GM19239 (cell line): Measurements from ENCODE around the gene UPF1.
A peak's percentile ranks its signal among the peaks of the same experiment; 100 is the strongest.

Experiments
- DNase-seq: peaks from one replicate; pipeline ENCODE4 v3.0.0; 2011; ENCODE audit warnings: low spot score; ENCODE audit not compliant: insufficient read length
- FAIRE-seq: peaks from 2 replicates; lab custom pipeline; 2011; peaks lifted over from hg19 to GRCh38; lab: Jason Lieb, UNC

UPF1 gene

DNA sequence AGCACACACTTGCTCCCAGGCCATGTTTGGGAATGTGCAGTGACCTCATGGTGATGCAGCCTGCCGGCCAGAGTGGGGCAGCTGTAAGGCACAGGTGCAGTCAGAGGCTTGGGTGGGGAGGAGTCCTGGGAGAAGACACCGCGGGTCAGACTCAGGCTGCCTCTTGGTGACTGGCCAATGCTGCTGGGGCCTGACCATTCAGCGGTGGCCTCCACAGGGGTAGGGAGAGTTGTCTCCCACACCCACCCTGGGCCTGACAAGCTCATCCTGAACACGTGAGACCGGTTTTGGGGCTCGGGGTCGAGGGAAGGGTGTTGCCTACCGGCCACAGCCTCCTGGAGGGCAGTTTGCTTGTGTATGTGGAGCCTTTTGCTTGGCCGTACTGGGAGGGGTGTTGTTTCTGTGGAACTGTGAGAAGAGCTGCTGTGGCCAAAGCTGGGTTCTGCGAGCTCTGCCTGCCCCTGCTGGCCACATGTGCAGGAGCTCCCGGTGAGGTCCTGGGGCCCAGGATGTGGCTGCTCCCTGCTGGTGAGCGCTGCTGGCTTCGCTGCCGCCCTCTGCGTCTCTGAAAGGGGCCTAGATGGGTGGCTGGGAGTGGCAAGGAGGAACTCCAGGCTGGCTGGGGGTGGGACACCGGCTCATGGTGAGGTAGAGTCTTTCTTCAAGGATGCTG is 22.1 kb downstream of the UPF1 start:
- DNase-seq (no peak), FAIRE-seq (no peak)

DNA sequence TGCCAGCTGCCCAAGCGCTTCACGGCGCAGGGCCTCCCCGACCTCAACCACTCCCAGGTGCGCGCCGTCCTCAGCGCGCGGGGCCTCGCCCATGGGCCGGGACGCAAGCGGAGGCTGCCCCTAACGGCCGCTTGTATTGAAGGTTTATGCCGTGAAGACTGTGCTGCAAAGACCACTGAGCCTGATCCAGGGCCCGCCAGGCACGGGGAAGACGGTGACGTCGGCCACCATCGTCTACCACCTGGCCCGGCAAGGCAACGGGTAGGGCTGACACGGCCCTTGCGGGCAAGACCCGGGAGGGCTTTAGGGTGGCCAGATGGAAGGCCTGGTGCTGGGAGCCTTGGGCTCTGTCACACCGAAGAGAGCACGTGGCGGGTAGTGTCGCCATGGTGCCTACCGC is 23.2 kb downstream of the UPF1 start:
- FAIRE-seq (no peak), DNase-seq (no peak)

DNA sequence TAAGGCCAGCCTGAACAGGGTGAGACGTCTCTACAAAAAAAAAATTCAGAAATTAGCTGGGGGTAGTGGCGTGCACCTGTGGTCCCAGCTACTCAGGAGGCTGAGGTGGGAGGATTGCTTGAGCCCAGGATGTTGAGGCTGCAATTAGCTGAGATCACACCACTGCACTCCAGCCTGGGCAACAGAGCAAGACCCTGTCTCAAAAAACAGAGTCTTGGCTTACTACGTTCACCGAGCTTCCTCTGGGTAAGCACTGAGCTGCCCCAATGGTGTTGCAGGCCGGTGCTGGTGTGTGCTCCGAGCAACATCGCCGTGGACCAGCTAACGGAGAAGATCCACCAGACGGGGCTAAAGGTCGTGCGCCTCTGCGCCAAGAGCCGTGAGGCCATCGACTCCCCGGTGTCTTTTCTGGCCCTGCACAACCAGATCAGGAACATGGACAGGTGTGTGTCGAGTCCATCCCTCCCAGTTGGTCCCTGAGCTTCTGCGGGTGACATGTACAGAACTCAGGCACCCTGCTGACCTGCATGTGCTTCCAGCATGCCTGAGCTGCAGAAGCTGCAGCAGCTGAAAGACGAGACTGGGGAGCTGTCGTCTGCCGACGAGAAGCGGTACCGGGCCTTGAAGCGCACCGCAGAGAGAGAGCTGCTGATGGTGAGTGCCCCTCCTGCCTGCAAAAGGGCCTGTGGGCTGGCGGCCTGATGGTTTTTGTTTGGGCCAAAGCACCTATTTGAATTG is 24.1 kb downstream of the UPF1 start:
- DNase-seq (no peak), FAIRE-seq (no peak)

GRCh38 chr19:18856385-18857126 is 24.8 kb downstream of the UPF1 start:
- FAIRE-seq (no peak), DNase-seq (no peak)

GRCh38 chr19:18857223-18857622 is 25.5 kb downstream of the UPF1 start:
- no peak for DNase-seq
- FAIRE-seq = no peak

DNA sequence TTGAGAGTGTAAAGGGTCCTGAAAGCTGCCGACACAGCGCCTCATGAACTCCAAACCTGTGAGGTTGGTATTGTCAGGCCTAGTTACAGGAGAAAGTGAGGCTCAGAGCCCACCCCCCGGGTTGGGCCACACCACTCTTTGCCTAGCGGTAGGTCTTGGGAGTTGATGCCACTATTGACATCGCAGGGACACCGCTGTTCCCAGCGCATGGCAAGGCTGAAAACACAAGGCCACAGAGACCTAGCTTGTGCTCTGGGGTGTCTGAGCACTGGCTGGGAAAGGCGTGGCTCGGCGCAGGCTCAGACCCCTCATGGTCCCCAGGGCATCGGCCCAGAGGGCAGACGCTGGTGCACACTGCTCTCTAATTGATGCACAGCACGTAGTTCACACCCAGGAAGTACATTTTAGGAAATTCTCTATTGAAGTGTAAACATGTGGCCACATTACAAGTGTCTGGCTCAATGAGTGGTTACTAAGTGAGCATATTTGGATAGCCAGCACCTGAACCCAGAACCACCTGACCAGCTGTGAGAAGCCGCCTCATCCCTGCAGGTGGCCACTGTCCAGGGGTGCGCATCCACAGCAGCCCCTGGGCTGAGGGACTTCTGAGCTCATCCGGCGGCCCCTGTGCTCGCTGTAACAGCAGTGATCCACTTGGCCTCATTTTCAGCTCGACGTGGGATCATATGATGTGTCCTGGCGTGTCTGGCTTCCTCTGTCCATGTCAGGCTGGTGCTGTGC is 27.3 kb downstream of the UPF1 start:
- FAIRE-seq (no peak), DNase-seq (no peak)

- FAIRE-seq (no peak), DNase-seq (no peak)
Measured at GRCh38 chr19:18859676-18860301, 28.0 kb downstream of the UPF1 start.

- DNase-seq = no peak
- no peak for FAIRE-seq
Measured at GRCh38 chr19:18860302-18860700, 28.5 kb downstream of the UPF1 start.

DNA sequence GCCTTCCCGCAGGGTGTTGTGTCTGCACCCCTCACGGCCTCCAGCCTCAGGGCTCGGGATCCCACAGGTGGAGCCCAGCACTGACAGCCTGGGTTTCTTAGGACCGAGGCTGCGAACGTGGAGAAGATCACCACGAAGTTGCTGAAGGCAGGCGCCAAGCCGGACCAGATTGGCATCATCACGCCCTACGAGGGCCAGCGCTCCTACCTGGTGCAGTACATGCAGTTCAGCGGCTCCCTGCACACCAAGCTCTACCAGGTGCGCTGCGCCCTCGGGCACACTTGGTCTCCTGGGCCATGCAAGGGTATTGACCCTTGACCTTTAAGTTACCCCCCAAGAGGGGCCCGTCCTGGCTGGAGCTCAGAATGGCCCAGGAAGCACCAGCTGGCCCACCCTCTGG is 29.0 kb downstream of the UPF1 start:
- FAIRE-seq (no peak), DNase-seq (no peak)

GRCh38 chr19:18861235-18861634 is 29.5 kb downstream of the UPF1 start:
- DNase-seq (no peak), FAIRE-seq (peak; percentile 86)

- DNase-seq = no peak
- FAIRE-seq = no peak
Measured at GRCh38 chr19:18861917-18862316, 30.2 kb downstream of the UPF1 start.

DNA sequence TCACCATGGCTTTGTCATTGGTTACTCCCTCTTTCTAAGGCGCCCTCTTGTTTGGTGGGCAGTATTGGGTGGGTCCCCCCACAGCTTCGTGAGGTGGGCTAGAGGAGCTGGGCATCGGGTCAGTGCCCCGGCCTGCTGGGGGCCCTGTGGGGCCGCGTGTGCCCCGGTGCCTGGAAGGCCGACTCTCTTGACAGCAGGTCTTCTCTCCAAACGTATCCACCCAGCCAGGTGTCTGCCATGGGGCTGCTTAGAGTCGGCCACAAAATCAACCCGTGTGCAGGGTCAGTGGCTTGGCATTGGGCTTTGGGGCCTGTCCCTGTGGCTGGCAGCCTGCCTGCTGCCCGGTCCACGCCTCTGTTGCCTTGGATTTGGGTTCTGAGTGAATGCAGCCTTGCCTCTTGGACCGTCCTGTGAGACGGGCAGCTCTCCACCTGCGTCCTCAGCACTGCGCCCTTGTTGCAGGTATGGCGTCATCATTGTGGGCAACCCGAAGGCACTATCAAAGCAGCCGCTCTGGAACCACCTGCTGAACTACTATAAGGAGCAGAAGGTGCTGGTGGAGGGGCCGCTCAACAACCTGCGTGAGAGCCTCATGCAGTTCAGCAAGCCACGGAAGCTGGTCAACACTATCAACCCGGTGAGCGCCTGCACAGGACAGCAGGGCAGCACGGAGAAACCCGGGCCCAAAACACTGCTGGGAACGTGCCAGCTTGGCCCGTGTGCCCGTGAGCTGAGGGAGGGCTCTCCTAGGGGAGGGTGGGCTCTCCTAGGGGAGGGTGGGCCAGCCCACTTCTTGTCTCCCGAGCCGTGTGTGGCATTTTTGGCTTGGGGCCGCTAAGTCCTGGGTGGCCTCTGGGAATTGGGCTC is 31.4 kb downstream of the UPF1 start:
- FAIRE-seq = no peak

DNA sequence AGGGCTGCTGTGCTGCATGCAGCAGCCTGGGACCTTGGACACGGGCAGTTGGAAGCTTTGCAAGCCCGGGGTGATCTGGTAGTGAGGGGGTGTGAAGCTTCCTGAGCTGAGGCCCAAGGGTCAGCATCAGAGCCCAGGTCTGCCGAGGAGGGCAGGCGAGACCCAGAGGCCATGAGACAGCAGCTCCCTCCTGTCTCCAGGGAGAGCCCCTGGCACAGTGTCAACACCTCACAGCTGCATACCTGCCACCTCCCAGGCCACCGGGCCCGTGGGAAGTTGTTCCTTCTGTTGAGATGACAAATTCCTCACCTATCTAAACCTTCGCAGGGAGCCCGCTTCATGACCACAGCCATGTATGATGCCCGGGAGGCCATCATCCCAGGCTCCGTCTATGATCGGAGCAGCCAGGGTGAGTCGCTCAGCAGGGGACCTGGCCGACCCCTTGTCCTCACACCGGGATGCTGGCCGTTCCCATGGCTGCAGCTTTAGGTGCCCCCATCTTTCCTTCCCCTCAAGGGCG is 32.1 kb downstream of the UPF1 start:
- DNase-seq = no peak
- FAIRE-seq = no peak

More for the DNA sequence above, 31.4 kb downstream of the UPF1 start:
- DNase-seq = no peak

GRCh38 chr19:18865106-18865972 is 33.6 kb downstream of the UPF1 start:
- no peak for FAIRE-seq
- DNase-seq = no peak

DNA sequence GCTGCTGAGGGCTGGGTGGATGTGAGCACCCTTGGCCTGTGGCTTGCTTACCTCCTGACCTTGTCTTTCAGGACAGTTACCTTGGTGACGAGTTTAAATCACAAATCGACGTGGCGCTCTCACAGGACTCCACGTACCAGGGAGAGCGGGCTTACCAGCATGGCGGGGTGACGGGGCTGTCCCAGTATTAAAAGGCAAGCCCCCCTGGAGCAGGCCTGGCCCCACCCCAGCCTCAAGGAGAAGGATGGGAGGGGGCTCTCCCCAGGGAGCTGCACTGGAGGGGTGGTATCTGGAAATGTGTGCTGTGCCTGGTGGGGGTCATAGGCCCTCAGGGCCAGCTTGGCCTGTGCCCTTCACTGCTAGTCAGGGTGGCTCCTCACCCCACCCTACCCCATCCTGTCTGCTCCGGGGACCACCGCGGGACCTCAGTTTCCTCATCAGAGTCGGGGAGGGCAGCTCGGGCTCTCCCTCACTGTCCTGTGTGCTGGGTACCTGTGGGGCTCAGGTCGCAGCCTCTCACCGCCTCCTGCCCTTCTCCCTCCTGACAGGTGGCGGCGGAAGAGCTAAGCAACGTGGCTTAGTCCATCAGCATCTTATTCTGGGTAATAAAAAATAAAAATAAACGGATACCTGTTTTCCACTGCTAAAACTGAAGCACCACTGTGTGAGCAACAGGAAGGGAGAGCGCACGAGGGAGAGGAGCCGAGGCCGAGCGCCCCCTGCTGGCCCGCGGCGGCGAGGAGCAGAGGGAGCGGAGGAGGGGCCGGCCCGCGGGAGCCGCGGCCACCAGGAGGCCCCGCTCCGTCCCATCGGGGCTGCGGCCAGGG is 34.4 kb downstream of the UPF1 start:
- peak; percentile 98 for DNase-seq
- peak; percentile 75 for FAIRE-seq

GRCh38 chr19:18866800-18867123 is 35.0 kb downstream of the UPF1 start:
- DNase-seq = no peak
- FAIRE-seq = no peak

DNA sequence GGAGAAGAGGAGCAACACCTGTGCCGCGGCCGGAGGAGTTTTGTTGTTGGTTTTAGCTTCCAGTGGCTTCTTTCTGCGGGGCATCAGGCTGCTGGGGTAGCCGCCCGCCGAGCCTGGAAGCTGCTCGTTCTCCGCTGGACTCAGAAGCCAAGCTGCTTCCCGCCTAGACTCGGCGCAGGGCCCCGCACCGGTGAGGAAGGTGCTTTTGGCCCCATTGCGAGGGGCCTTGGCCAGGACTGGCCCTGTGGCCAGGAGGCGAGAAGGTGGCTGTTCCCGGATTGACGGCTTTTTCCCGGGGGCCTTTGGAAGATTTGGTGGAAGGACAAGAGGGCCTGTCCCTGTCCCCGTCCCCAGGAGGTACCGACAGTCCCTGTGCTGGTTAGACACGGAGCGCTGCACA is 35.4 kb downstream of the UPF1 start:
- FAIRE-seq = no peak
- DNase-seq = no peak
